OCI-LY1 (cell line): Measurements from ENCODE around the gene HINT2.

Experiments used
- CTCF ChIP-seq: fragments of 200-600 bp; sonication (generic), shearing (Covaris generic); IDR thresholded peaks from 2 replicates; pipeline ENCODE4 v1.5.1; 2017; ENCODE audit warnings: mild to moderate bottlenecking, antibody characterized with exemption, low read length, moderate library complexity, mixed read lengths
- EZH2 ChIP-seq: fragments of 200-600 bp; sonication (generic), shearing (Covaris generic); IDR thresholded peaks from 2 replicates; pipeline ENCODE4 v1.8.0; 2017; ENCODE audit warnings: borderline replicate concordance, mixed run types, mild to moderate bottlenecking, antibody characterized with exemption, low read length, moderate library complexity, mixed read lengths

GRCh38 chr9:35771943-35772342 lies 42.9 kb downstream of the HINT2 start:
- no peak for TF ChIP-seq CTCF
- no peak for TF ChIP-seq EZH2
